HEK293 (cell line): Measurements from ENCODE around the gene CHAC1.
"Not testable (repeated sequence)": the region's sequence is repeated elsewhere in the genome, so short reads cannot be mapped to it uniquely, and the experiment has no call there.

Experiments
- CTCF ChIA-PET: fragments of 350-600 bp; formaldehyde crosslinking; extraction: SDS; loops from one replicate; lab custom pipeline; 2021; ENCODE audit warnings: antibody characterized with exemption; lab: Yijun Ruan, JAX
- POLR2A ChIA-PET: fragments of 300-600 bp; formaldehyde crosslinking; extraction: SDS; loops from one replicate; lab custom pipeline; 2020; ENCODE audit warnings: antibody characterized with exemption, inconsistent platforms; lab: Yijun Ruan, JAX
- H3K27ac ChIP-seq: fragments of 200-500 bp; sonication (Bioruptor generic); 2 replicates; pipeline ENCODE4 v1.5.1; 2014; ENCODE audit warnings: low read depth, low read length, control low read depth, inconsistent platforms; ENCODE audit errors: extremely low read depth
- H3K36me3 ChIP-seq, 2 experiments: fragments of 200-500 bp in 1 of 2; sonication (Bioruptor generic) in 1 of 2; 1 replicate in 1 of 2; 2 replicates in 1 of 2; pipeline ENCODE4 v1.5.1; 2014 to 2017; ENCODE audit warnings: inconsistent platforms in 2 of 2, low read length in 2 of 2; ENCODE audit not compliant: control insufficient read depth in 2 of 2, insufficient read depth in 1 of 2
- H3K4me1 ChIP-seq: fragments of 200-500 bp; sonication (Bioruptor generic); 2 replicates; pipeline ENCODE4 v1.5.1; 2014; ENCODE audit warnings: mild to moderate bottlenecking, low read length, inconsistent platforms; ENCODE audit not compliant: control insufficient read depth, insufficient read depth
- H3K4me3 ChIP-seq: 2 replicates; pipeline ENCODE4 v1.5.1; 2011; ENCODE audit warnings: low read depth, mild to moderate bottlenecking, control low read depth, low read length, moderate library complexity
- H3K9me3 ChIP-seq: fragments of 200-500 bp; sonication (Bioruptor generic); 2 replicates; pipeline ENCODE4 v1.5.1; 2014; ENCODE audit warnings: low read depth, low read length, inconsistent platforms; ENCODE audit not compliant: control insufficient read depth, insufficient read depth
- IKZF3 ChIP-seq: fragments of 450-650 bp; IDR thresholded peaks from 2 replicates; pipeline ENCODE4 v1.5.0; 2018; ENCODE audit warnings: missing biosample characterization, mild to moderate bottlenecking, missing genetic modification characterization, moderate library complexity
- KLF16 ChIP-seq: fragments of 450-650 bp; formaldehyde crosslinking; IDR thresholded peaks from 2 replicates; pipeline ENCODE4 v1.5.1; 2017; ENCODE audit warnings: missing biosample characterization, missing genetic modification characterization
- PRDM1 ChIP-seq: fragments of 450-650 bp; formaldehyde crosslinking; IDR thresholded peaks from 2 replicates; pipeline ENCODE4; 2016; ENCODE audit warnings: missing biosample characterization, missing genetic modification characterization
- SCRT1 ChIP-seq: fragments of 450-650 bp; formaldehyde crosslinking; IDR thresholded peaks from 2 replicates; pipeline ENCODE4 v1.5.1; 2016; ENCODE audit warnings: missing biosample characterization, missing genetic modification characterization, borderline replicate concordance
- TCF7L2 ChIP-seq: IDR thresholded peaks from 2 replicates; pipeline ENCODE4 v1.6.1; 2011; ENCODE audit warnings: low read depth, mild to moderate bottlenecking, inconsistent platforms, low read length, moderate library complexity, borderline replicate concordance
- ZBTB17 ChIP-seq: fragments of 450-650 bp; formaldehyde crosslinking; IDR thresholded peaks from 2 replicates; pipeline ENCODE4 v1.5.1; 2016; ENCODE audit warnings: missing biosample characterization, missing genetic modification characterization
- ZEB2 ChIP-seq: fragments of 450-650 bp; formaldehyde crosslinking; IDR thresholded peaks from 2 replicates; pipeline ENCODE4 v1.5.1; 2016; ENCODE audit warnings: missing biosample characterization, missing genetic modification characterization
- ZFHX2 ChIP-seq: fragments of 450-650 bp; formaldehyde crosslinking; conservative IDR thresholded peaks from 2 replicates; pipeline ENCODE4 v1.5.1; 2016; ENCODE audit warnings: missing biosample characterization, missing genetic modification characterization
- ZFP41 ChIP-seq: fragments of 450-650 bp; formaldehyde crosslinking; IDR thresholded peaks from 2 replicates; pipeline ENCODE4 v1.5.1; 2016; ENCODE audit warnings: missing biosample characterization, missing genetic modification characterization, borderline replicate concordance
- ZNF121 ChIP-seq: fragments of 450-650 bp; formaldehyde crosslinking; IDR thresholded peaks from 2 replicates; pipeline ENCODE4 v1.5.1; 2016; ENCODE audit warnings: missing biosample characterization, missing genetic modification characterization
- ZNF239 ChIP-seq: fragments of 450-650 bp; formaldehyde crosslinking; IDR thresholded peaks from 2 replicates; pipeline ENCODE4 v1.5.1; 2016; ENCODE audit warnings: missing biosample characterization, missing genetic modification characterization
- ZNF530 ChIP-seq: fragments of 450-650 bp; formaldehyde crosslinking; IDR thresholded peaks from 2 replicates; pipeline ENCODE4 v1.5.1; 2016; ENCODE audit warnings: low read depth, missing biosample characterization, missing genetic modification characterization
- ZNF777 ChIP-seq: fragments of 450-650 bp; formaldehyde crosslinking; IDR thresholded peaks from 2 replicates; pipeline ENCODE4 v1.5.1; 2017; ENCODE audit warnings: missing biosample characterization, missing genetic modification characterization, borderline replicate concordance
- ZNF830 ChIP-seq: fragments of 450-650 bp; IDR thresholded peaks from 2 replicates; pipeline ENCODE4 v1.5.0; 2018; ENCODE audit warnings: missing biosample characterization, missing genetic modification characterization, low read depth, mild to moderate bottlenecking, moderate library complexity

The CHAC1 gene

DNA sequence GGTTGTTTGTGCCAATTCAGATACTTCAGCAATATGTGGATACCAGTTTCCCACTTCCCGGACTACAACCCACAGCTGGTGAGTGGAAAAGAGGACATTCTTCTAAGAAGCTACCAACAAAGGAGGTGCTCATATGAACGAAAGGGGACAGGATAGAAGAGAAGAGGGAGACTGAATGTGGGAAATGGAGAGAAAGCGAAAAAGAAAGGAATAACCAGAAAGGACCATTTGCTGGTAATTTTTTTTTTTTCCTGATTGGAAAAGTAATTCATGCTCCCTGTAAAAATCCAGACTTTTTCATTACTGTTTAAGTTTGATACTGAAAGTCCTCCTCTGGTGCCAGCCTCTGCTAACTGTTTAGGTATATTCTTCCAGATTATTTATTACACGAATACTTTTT, 1.5 kb upstream of the CHAC1 start:
- POLR2A ChIA-PET, result interaction anchor here (0.7 to 5.0 kb wide), 3 partner anchors 11 to 258 kb away, joined by 8 to 64 read pairs (median 54); partner anchors contain the start of gene DLL4
- CTCF ChIA-PET, result interaction anchor here (1.9 to 3.8 kb wide), 2 partner anchors 10 to 21 kb away, joined by 9 to 26 read pairs; no protein-coding TSS in a partner anchor
- TF ChIP-seq TCF7L2 (no peak), ZEB2 (no peak), SCRT1 (tag by site-specific recombination) (no peak), IKZF3 (no peak), PRDM1 (peak; percentile 51; the same call in 1 of the 2 replicates)
- peaks cover 5% of the 10 kb centered on the region; the same call in 1 of the 2 replicates for H3K4me1 ChIP-seq
- H3K4me3 ChIP-seq, result no peak overlapping the region
- H3K27ac ChIP-seq, result no peak overlapping the region
- peaks cover 0 to 6% of the 10 kb centered on the region in 2 experiments; a peak in 1 of 3 replicates for H3K36me3 ChIP-seq
- H3K9me3 ChIP-seq, result no peaks in the 10 kb centered on the region

DNA sequence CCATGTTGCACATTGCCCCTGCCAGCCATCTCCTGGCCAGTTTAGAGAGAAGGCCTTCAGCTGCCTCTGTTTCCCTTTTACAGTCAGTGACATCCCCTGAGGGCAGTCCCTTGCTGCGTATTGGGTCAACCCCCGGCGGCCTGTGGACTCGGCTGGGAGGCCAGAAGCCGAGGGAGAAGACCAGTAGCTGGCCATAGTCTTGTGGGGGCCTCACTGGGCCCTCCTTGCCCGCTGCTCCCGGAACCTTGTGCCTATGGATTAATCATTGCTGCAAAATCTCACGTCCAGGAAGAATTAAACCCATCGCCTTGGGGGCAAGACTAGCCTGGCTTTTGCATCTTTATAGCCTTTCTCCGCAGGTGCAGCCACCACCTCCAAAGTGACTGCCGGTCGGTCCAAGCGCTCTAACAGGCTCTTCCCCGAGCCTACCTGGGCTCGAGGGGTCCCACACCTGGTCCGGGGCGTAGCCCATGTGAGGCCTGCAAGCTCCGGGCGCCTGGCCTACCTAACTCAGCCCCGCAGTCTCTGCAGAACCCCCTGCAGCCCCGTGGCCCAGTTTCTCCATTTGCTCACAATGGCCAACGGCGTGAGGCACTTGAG, 870 bp upstream of the CHAC1 start:
- 0 out of 2 replicates have a peak, but pooled peaks have one; percentile 54 for TF ChIP-seq ZNF777 (tag by site-specific recombination)
- TF ChIP-seq ZNF239 (tag by site-specific recombination), result no peak
- TF ChIP-seq ZNF530 (tag by site-specific recombination), result no peak
- TF ChIP-seq PRDM1, result no peak
- TF ChIP-seq ZNF830 (tag by site-specific recombination), result no peak
- ChIA-PET POLR2A (interaction anchor here (1.0 to 5.0 kb wide), 16 partner anchors 10 to 233 kb away, joined by 3 to 64 read pairs (median 5); partner anchors contain the start of genes DLL4, INO80 and VPS18), CTCF (interaction anchor here (1.1 to 3.8 kb wide), 3 partner anchors 11 to 22 kb away, joined by 3 to 26 read pairs (median 9); no protein-coding TSS in a partner anchor)
- Histone ChIP-seq H3K9me3 (no peaks in the 10 kb centered on the region), H3K4me3 (peak overlapping the region; percentile 62), H3K4me1 (peaks cover 5% of the 10 kb centered on the region; the same call in 1 of the 2 replicates), H3K27ac (peak overlapping the region; percentile 94), H3K36me3 (peaks cover 0 to 6% of the 10 kb centered on the region in 2 experiments; a peak in 1 of 3 replicates)

DNA sequence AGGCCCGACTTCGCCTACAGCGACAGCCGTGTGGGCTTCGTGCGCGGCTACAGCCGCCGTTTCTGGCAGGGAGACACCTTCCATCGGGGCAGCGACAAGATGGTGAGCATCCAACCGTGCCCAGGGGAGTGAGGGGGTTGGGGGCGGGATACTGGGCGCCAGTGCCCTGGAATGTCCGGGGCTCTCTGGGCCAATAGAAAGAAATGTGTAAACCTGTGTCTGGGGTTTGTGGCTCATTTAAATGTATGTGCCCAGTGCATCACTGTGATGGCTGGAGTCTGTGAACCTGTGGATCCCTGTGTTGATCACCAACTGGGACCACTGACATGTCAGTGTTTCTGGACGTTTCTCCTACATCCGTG, 423 bp downstream of the CHAC1 start:
- TF ChIP-seq ZFP41, result no peak
- 0 out of 2 replicates have a peak, but pooled peaks have one; percentile 7 for TF ChIP-seq ZFHX2 (tag by site-specific recombination)
- POLR2A ChIA-PET, result interaction anchor here (0.6 to 5.0 kb wide), 24 partner anchors 9 to 379 kb away, joined by 3 to 64 read pairs (median 4); partner anchors contain the start of genes DLL4, INO80, NUSAP1 and OIP5

DNA sequence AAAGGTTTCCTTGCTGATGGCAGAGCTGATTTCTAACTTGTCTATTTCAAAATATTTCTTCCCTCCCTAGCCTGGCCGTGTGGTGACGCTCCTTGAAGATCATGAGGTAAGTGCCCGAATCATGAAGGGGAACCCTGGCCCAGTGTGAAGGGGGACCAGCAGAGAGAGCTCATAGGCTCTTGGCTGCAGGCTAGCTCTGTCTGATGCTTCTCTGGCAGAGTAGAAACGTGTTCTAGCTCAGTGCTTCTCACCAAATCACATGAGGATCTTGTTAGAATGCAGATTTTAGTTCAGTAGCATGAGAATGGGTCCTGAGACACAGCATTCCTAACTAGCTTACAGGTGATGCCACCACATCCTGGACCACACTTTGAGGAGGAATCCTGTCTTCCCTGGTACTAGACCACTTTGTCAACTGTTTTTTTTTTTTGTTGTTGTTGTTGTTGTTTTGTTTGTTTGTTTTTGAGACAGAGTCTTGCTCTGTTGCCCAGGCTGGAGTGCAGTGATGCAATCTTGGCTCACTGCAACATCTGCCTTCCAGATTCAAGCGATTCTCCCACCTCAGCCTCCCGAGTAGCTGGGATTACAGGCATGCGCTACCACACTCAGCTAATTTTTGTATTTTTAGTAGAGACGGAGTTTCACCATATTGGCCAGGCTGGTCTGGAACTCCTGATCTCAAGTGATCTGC, 1.0 kb downstream of the CHAC1 start:
- ChIA-PET POLR2A (interaction anchor here (0.6 to 5.0 kb wide), 4 partner anchors 13 to 439 kb away, joined by 3 to 64 read pairs (median 29); partner anchors contain the start of gene DLL4), CTCF (interaction anchor here (0.8 to 1.1 kb wide), 2 partner anchors 13 to 649 kb away, joined by 3 to 4 read pairs; no protein-coding TSS in a partner anchor)
- not testable (repeated sequence) for H3K4me1 ChIP-seq, H3K27ac ChIP-seq, H3K9me3 ChIP-seq, H3K36me3 ChIP-seq
- TF ChIP-seq ZNF121 (tag by site-specific recombination), result peak; percentile 94
- peak; percentile 63; the same call in 1 of the 2 replicates for TF ChIP-seq ZBTB17
- 0 out of 2 replicates have a peak, but pooled peaks have one; percentile 25 for TF ChIP-seq KLF16 (tag by site-specific recombination)
- peak overlapping the region; percentile 62 for H3K4me3 ChIP-seq

More for the DNA sequence above, 423 bp downstream of the CHAC1 start:
- Histone ChIP-seq H3K36me3 (peaks cover 0 to 6% of the 10 kb centered on the region in 2 experiments; a peak in 1 of 3 replicates), H3K27ac (peak overlapping the region; percentile 43; the same call in 1 of the 2 replicates), H3K4me1 (peaks cover 5% of the 10 kb centered on the region; the same call in 1 of the 2 replicates), H3K4me3 (peak overlapping the region; percentile 62), H3K9me3 (no peaks in the 10 kb centered on the region)
- CTCF ChIA-PET, result interaction anchor here (0.8 to 3.8 kb wide), 3 partner anchors 12 to 650 kb away, joined by 3 to 26 read pairs (median 4); no protein-coding TSS in a partner anchor
